HG03439 (cell line): ENCODE measurements around the gene SBNO1.
"Not testable (repeated sequence)": the region's sequence is repeated elsewhere in the genome, so short reads cannot be mapped to it uniquely, and the experiment has no call there.

Experiments used
- ATAC-seq: cut with Tn5 transposase; IDR thresholded peaks from one replicate; pipeline ENCODE4 v1.9.1; 2021; ENCODE audit warnings: mild to moderate bottlenecking, moderate library complexity; ENCODE audit not compliant: unreplicated experiment

SBNO1 gene

GRCh38 chr12:123388951-123389559 lies 24.4 kb upstream of the SBNO1 start:
- ATAC-seq, result peak; percentile 18

- peak; percentile 33 for ATAC-seq
Measured at GRCh38 chr12:123388177-123388950, 23.7 kb upstream of the SBNO1 start.

- ATAC-seq, result no peak
Measured at GRCh38 chr12:123387508-123388176, 23.0 kb upstream of the SBNO1 start.

GRCh38 chr12:123385536-123385935 lies 20.9 kb upstream of the SBNO1 start:
- ATAC-seq, result not testable (repeated sequence)

- ATAC-seq, result no peak
Measured at GRCh38 chr12:123384994-123385376, 20.3 kb upstream of the SBNO1 start.

- no peak for ATAC-seq
Measured at GRCh38 chr12:123384318-123384993, 19.8 kb upstream of the SBNO1 start.

GRCh38 chr12:123382684-123383083 lies 18.0 kb upstream of the SBNO1 start:
- ATAC-seq, result no peak

- no peak for ATAC-seq
Measured at GRCh38 chr12:123379391-123379790, 14.7 kb upstream of the SBNO1 start.

- not testable (repeated sequence) for ATAC-seq
Measured at GRCh38 chr12:123372415-123372814, 7.8 kb upstream of the SBNO1 start.

- ATAC-seq, result not testable (repeated sequence)
Measured at GRCh38 chr12:123371667-123372368, 7.2 kb upstream of the SBNO1 start.

- no peak for ATAC-seq
Measured at GRCh38 chr12:123369229-123369628, 4.6 kb upstream of the SBNO1 start.

GRCh38 chr12:123368431-123368830 lies 3.8 kb upstream of the SBNO1 start:
- ATAC-seq, result not testable (repeated sequence)

GRCh38 chr12:123367511-123367910 lies 2.9 kb upstream of the SBNO1 start:
- ATAC-seq, result no peak

- peak; percentile 68 for ATAC-seq
Measured at GRCh38 chr12:123365025-123365917, 624 bp upstream of the SBNO1 start.

GRCh38 chr12:123363740-123364531 lies 711 bp downstream of the SBNO1 start:
- ATAC-seq, result peak; percentile 4

- ATAC-seq, result no peak
Measured at GRCh38 chr12:123363390-123363739, 1.3 kb downstream of the SBNO1 start.

GRCh38 chr12:123358035-123358434 lies 6.6 kb downstream of the SBNO1 start:
- ATAC-seq, result no peak

- ATAC-seq, result no peak
Measured at GRCh38 chr12:123356159-123356670, 8.4 kb downstream of the SBNO1 start.

GRCh38 chr12:123354600-123354999 lies 10.0 kb downstream of the SBNO1 start:
- no peak for ATAC-seq
